KMS-11 (cell line): ENCODE measurements around the gene THAP9.

Experiments
- H2AFZ ChIP-seq: fragments of 200-600 bp; sonication (generic); 2 replicates; pipeline ENCODE4 v1.6.1; 2016; ENCODE audit warnings: antibody characterized with exemption, mixed run types, low read depth
- H3K27ac ChIP-seq: fragments of 200-600 bp; sonication (generic); 2 replicates; pipeline ENCODE4 v1.6.1; 2016; ENCODE audit warnings: mild to moderate bottlenecking, mixed run types
- H3K27me3 ChIP-seq: fragments of 200-600 bp; sonication (generic); 2 replicates; pipeline ENCODE4 v1.6.1; 2017; ENCODE audit warnings: mild to moderate bottlenecking, low read depth, mixed run types, moderate library complexity; ENCODE audit not compliant: insufficient read depth
- H3K36me3 ChIP-seq: fragments of 200-600 bp; sonication (generic); 2 replicates; pipeline ENCODE4 v1.6.1; 2017; ENCODE audit warnings: mild to moderate bottlenecking, mixed run types; ENCODE audit not compliant: insufficient read depth
- H3K4me1 ChIP-seq: fragments of 200-600 bp; sonication (generic); 2 replicates; pipeline ENCODE4 v1.6.1; 2016; ENCODE audit warnings: mild to moderate bottlenecking, low read depth, mixed run types; ENCODE audit not compliant: poor library complexity, severe bottlenecking
- H3K4me2 ChIP-seq: fragments of 200-600 bp; sonication (generic); 2 replicates; pipeline ENCODE4 v1.7.0; 2016; ENCODE audit warnings: mild to moderate bottlenecking, mixed run types
- H3K4me3 ChIP-seq: fragments of 200-600 bp; sonication (generic); IDR thresholded peaks from 2 replicates; pipeline ENCODE4 v1.6.1; 2017; ENCODE audit warnings: low read depth, low read length, mixed read lengths; ENCODE audit not compliant: insufficient read depth
- H3K79me2 ChIP-seq: fragments of 200-600 bp; sonication (generic); 2 replicates; pipeline ENCODE4 v1.6.1; 2016; ENCODE audit warnings: low read depth, mixed run types; ENCODE audit not compliant: insufficient read depth
- H3K9ac ChIP-seq: fragments of 200-600 bp; sonication (generic); 2 replicates; pipeline ENCODE4 v1.6.1; 2016; ENCODE audit warnings: mild to moderate bottlenecking, mixed run types
- H4K20me1 ChIP-seq: fragments of 200-600 bp; sonication (generic); 2 replicates; pipeline ENCODE4 v1.6.1; 2016; ENCODE audit warnings: mild to moderate bottlenecking, mixed run types; ENCODE audit not compliant: insufficient read depth
- TF ChIP-seq, protein P1 (sequence below): fragments of 200-600 bp; sonication (generic); conservative IDR thresholded peaks from 2 replicates; pipeline ENCODE4 v1.6.1; 2017; ENCODE audit warnings: low read depth, mild to moderate bottlenecking, antibody characterized with exemption, low read length, moderate library complexity, mixed read lengths

THAP9 gene

GRCh38 chr4:82951196-82951595 lies 50.7 kb downstream of the THAP9 start:
- Histone ChIP-seq H3K36me3 (no peaks in the 10 kb centered on the region), H2AFZ (no peak overlapping the region), H3K27ac (no peak overlapping the region), H3K4me2 (no peak overlapping the region), H3K4me3 (no peak overlapping the region), H4K20me1 (no peaks in the 10 kb centered on the region), H3K79me2 (no peaks in the 10 kb centered on the region), H3K27me3 (no peaks in the 10 kb centered on the region), H3K9ac (no peak overlapping the region), H3K4me1 (peaks cover 17% of the 10 kb centered on the region)
- TF ChIP-seq, protein P1, sequence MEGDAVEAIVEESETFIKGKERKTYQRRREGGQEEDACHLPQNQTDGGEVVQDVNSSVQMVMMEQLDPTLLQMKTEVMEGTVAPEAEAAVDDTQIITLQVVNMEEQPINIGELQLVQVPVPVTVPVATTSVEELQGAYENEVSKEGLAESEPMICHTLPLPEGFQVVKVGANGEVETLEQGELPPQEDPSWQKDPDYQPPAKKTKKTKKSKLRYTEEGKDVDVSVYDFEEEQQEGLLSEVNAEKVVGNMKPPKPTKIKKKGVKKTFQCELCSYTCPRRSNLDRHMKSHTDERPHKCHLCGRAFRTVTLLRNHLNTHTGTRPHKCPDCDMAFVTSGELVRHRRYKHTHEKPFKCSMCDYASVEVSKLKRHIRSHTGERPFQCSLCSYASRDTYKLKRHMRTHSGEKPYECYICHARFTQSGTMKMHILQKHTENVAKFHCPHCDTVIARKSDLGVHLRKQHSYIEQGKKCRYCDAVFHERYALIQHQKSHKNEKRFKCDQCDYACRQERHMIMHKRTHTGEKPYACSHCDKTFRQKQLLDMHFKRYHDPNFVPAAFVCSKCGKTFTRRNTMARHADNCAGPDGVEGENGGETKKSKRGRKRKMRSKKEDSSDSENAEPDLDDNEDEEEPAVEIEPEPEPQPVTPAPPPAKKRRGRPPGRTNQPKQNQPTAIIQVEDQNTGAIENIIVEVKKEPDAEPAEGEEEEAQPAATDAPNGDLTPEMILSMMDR = no peak

- TF ChIP-seq, protein P1 = no peak
- Histone ChIP-seq H3K9ac (no peak overlapping the region), H3K27ac (no peak overlapping the region), H3K79me2 (no peaks in the 10 kb centered on the region), H4K20me1 (no peaks in the 10 kb centered on the region), H3K4me3 (no peak overlapping the region), H3K4me1 (peaks cover 12% of the 10 kb centered on the region), H2AFZ (no peak overlapping the region), H3K27me3 (no peaks in the 10 kb centered on the region), H3K36me3 (no peaks in the 10 kb centered on the region), H3K4me2 (no peak overlapping the region)
Measured at GRCh38 chr4:82954212-82954611, 53.7 kb downstream of the THAP9 start.

GRCh38 chr4:82957045-82957444 lies 56.5 kb downstream of the THAP9 start:
- Histone ChIP-seq H2AFZ (no peak overlapping the region), H3K27ac (no peak overlapping the region), H4K20me1 (no peaks in the 10 kb centered on the region), H3K79me2 (no peaks in the 10 kb centered on the region), H3K36me3 (no peaks in the 10 kb centered on the region), H3K27me3 (no peaks in the 10 kb centered on the region), H3K9ac (no peak overlapping the region), H3K4me2 (no peak overlapping the region; the same call in 1 of the 2 replicates), H3K4me3 (no peak overlapping the region), H3K4me1 (peaks cover 12% of the 10 kb centered on the region)
- TF ChIP-seq, protein P1 = no peak

DNA sequence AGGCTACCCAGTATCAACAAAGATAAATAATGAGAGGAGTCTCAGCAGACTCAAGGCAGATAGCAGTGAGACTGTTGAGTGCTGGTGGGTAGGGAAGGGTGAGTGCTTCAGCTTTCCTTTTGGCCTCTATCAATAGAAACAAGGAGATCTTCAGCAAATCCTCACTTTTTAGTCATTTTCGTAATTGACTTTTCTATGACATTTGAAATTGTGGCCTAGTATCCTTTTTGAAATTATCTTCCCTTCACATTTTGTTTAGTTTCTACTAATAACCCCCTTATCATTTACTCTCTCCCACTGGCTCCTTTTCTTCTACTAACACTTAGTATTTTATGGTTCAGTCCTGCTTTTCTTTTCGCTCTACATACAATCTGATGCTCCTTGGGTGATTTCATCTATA lies 65.2 kb downstream of the THAP9 start:
- Histone ChIP-seq H3K4me3 (no peak overlapping the region), H3K27me3 (no peaks in the 10 kb centered on the region), H4K20me1 (no peaks in the 10 kb centered on the region), H2AFZ (no peak overlapping the region), H3K27ac (no peak overlapping the region), H3K79me2 (no peaks in the 10 kb centered on the region), H3K9ac (no peak overlapping the region), H3K4me1 (no peaks in the 10 kb centered on the region), H3K4me2 (no peak overlapping the region), H3K36me3 (peaks cover 18% of the 10 kb centered on the region; the same call in 1 of the 2 replicates)
- TF ChIP-seq, protein P1 = no peak
